ENCODE measurements around the gene UBTD2. TPM values are rescaled to one million over a fixed set of nuclear protein-coding genes. Genes with fewer than 3 reads are reported as not detected.

The UBTD2 gene
- total RNA-seq, 1 donor from 2014 or later = 18.8 TPM

- no peaks in the 10 kb centered on the region for H3K9me3 ChIP-seq
- peaks cover 23% of the 10 kb centered on the region for H3K36me3 ChIP-seq
- no peak overlapping the region for H3K4me3 ChIP-seq
- DNase-seq (no peak), ATAC-seq (no peak)
- no peaks in the 10 kb centered on the region for H3K27me3 ChIP-seq
- H3K27ac ChIP-seq = no peak overlapping the region
- intact Hi-C loops (cut with DNase I) = no loop called here
- no peaks in the 10 kb centered on the region for H3K4me1 ChIP-seq
- TF ChIP-seq CTCF (IDR thresholded peaks at IDR 0.05) = no peak
These were observed 58.6 kb downstream of the UBTD2 start for GRCh38 chr5:172224996-172225395.

- Histone ChIP-seq H3K36me3 (peaks cover 21% of the 10 kb centered on the region), H3K27me3 (no peaks in the 10 kb centered on the region), H3K4me1 (no peaks in the 10 kb centered on the region), H3K27ac (no peak overlapping the region), H3K4me3 (no peak overlapping the region), H3K9me3 (no peaks in the 10 kb centered on the region)
- intact Hi-C loops (cut with DNase I) = no loop called here
- ATAC-seq (no peak), DNase-seq (no peak)
- TF ChIP-seq CTCF (IDR thresholded peaks at IDR 0.05) = no peak
These were observed 59.4 kb downstream of the UBTD2 start for GRCh38 chr5:172223901-172224873.

GRCh38 chr5:172219296-172219695 is 64.3 kb downstream of the UBTD2 start:
- no peaks in the 10 kb centered on the region for H3K27me3 ChIP-seq
- no peak for TF ChIP-seq CTCF (IDR thresholded peaks at IDR 0.05)
- H3K27ac ChIP-seq = no peak overlapping the region
- intact Hi-C loops (cut with DNase I) = no loop called here
- ATAC-seq = no peak
- no peak for DNase-seq
- peaks cover 5% of the 10 kb centered on the region for H3K36me3 ChIP-seq
- H3K4me3 ChIP-seq = no peak overlapping the region
- H3K4me1 ChIP-seq = no peaks in the 10 kb centered on the region
- no peaks in the 10 kb centered on the region for H3K9me3 ChIP-seq

DNA sequence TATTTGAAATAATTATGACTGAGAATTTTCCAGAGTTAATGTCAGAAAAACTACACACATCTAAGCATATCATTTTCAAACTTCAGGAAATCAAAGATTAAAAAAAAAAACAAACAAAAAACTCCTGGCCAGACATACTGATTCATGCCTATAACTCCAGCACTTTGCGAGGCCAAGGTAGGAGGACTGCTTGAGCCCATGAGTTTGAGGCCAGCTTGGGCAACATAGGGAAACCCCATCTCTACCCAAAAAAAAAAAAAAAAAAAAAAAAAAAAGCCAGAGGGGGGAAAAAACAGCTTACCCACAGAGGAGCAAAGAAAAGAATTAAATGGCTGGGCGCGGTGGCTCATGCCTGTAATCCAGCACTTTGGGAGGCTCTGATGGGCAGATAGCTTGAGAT is 67.2 kb downstream of the UBTD2 start:
- intact Hi-C loops (cut with DNase I) = no loop called here
- Histone ChIP-seq H3K36me3 (peaks cover 11% of the 10 kb centered on the region), H3K4me1 (no peaks in the 10 kb centered on the region), H3K9me3 (no peaks in the 10 kb centered on the region), H3K27ac (no peak overlapping the region), H3K27me3 (no peaks in the 10 kb centered on the region), H3K4me3 (no peak overlapping the region)
- no peak for TF ChIP-seq CTCF (IDR thresholded peaks at IDR 0.05)
- ATAC-seq = no peak
- no peak for DNase-seq

DNA sequence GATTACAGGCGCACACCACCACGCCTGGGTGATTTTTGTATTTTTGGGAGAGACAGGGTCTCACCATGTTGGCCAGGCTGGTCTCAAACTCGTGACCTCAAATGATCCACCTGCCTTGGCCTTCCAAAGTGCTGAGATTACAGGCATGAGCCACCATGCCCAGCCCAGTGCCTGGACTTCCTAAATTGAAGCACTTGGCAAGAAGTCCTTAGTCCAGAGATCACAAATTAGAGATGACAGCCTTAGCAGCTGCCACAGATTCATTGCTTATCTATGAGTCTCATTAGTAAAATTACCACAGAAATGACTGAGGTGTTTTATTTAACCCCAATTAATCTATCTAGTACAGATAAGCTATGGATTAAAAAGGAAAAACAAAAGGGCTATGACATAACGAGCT is 70.4 kb downstream of the UBTD2 start:
- no peak overlapping the region for H3K4me3 ChIP-seq
- TF ChIP-seq CTCF (IDR thresholded peaks at IDR 0.05) = no peak
- no peaks in the 10 kb centered on the region for H3K4me1 ChIP-seq
- no peak for DNase-seq
- no peak overlapping the region for H3K27ac ChIP-seq
- no peak for ATAC-seq
- intact Hi-C loops (cut with DNase I) = no loop called here
- H3K27me3 ChIP-seq = no peaks in the 10 kb centered on the region
- H3K9me3 ChIP-seq = no peaks in the 10 kb centered on the region
- H3K36me3 ChIP-seq = peaks cover 19% of the 10 kb centered on the region

Data from upper lobe of right lung (tissue), 1 donor.